RWPE2 (cell line): ENCODE results near the gene MYO10.
"Not testable (repeated sequence)": the region's sequence is repeated elsewhere in the genome, so short reads cannot be mapped to it uniquely, and the experiment has no call there.

ENCODE experiments used
- ATAC-seq: fragments of 200-7000 bp; cut with Tn5 transposase; 3 replicates; pipeline ENCODE4 v1.9.1; 2021; ENCODE audit warnings: low read depth
- DNase-seq: peaks from one replicate; pipeline ENCODE4 v3.0.0-alpha.2; 2020; ENCODE audit warnings: low spot score
- H3K27ac ChIP-seq: fragments of 450-650 bp; 2 replicates; pipeline ENCODE4 v1.5.1; 2017; ENCODE audit warnings: mild to moderate bottlenecking; ENCODE audit not compliant: poor library complexity, severe bottlenecking
- H3K27me3 ChIP-seq: fragments of 250-450 bp; sonication (Bioruptor Pico); 2 replicates; pipeline ENCODE4 v1.5.1; 2021; ENCODE audit warnings: mild to moderate bottlenecking, moderate library complexity; ENCODE audit not compliant: insufficient read depth, poor library complexity, severe bottlenecking
- H3K36me3 ChIP-seq: fragments of 250-450 bp; sonication (Bioruptor Pico); 2 replicates; pipeline ENCODE4 v1.5.1; 2020; ENCODE audit warnings: low read depth, mild to moderate bottlenecking, moderate library complexity
- H3K4me1 ChIP-seq: fragments of 250-450 bp; sonication (Bioruptor Pico); 2 replicates; pipeline ENCODE4 v1.5.1; 2021; ENCODE audit warnings: mild to moderate bottlenecking, moderate library complexity; ENCODE audit not compliant: insufficient read depth, poor library complexity, severe bottlenecking
- H3K4me3 ChIP-seq: fragments of 250-450 bp; sonication (Bioruptor Pico); 2 replicates; pipeline ENCODE4 v1.5.1; 2021; ENCODE audit warnings: mild to moderate bottlenecking, moderate library complexity; ENCODE audit not compliant: severe bottlenecking
- H3K9me3 ChIP-seq: fragments of 250-450 bp; sonication (Bioruptor Pico); 2 replicates; pipeline ENCODE4 v1.5.1; 2021; ENCODE audit warnings: mild to moderate bottlenecking, moderate library complexity; ENCODE audit not compliant: severe bottlenecking
- CTCF ChIP-seq: fragments of 450-650 bp; IDR thresholded peaks from one replicate; pipeline ENCODE4 v1.5.1; 2017; ENCODE audit warnings: mild to moderate bottlenecking, moderate library complexity; ENCODE audit not compliant: poor library complexity, severe bottlenecking

The MYO10 gene

GRCh38 chr5:16661713-16662112, 274.4 kb downstream of the MYO10 start:
- TF ChIP-seq CTCF = no peak
- DNase-seq = no peak
- Histone ChIP-seq H3K4me3 (no peak overlapping the region), H3K4me1 (no peaks in the 10 kb centered on the region), H3K27me3 (no peaks in the 10 kb centered on the region), H3K9me3 (no peaks in the 10 kb centered on the region), H3K27ac (no peak overlapping the region), H3K36me3 (peaks cover 21% of the 10 kb centered on the region)
- no peak for ATAC-seq

- Histone ChIP-seq H3K4me3 (no peak overlapping the region), H3K27me3 (no peaks in the 10 kb centered on the region), H3K36me3 (peaks cover 13% of the 10 kb centered on the region), H3K9me3 (no peaks in the 10 kb centered on the region), H3K27ac (no peak overlapping the region), H3K4me1 (no peaks in the 10 kb centered on the region)
- DNase-seq (no peak), ATAC-seq (peak; percentile 11; the same call in 1 of the 3 replicates)
- TF ChIP-seq CTCF = no peak
Measured at GRCh38 chr5:16660982-16661381, 275.1 kb downstream of the MYO10 start.

GRCh38 chr5:16659536-16659935, 276.6 kb downstream of the MYO10 start:
- H3K4me1 ChIP-seq = no peaks in the 10 kb centered on the region

GRCh38 chr5:16656561-16657191, 279.4 kb downstream of the MYO10 start:
- H3K4me1 ChIP-seq = no peaks in the 10 kb centered on the region
- H3K36me3 ChIP-seq = no peaks in the 10 kb centered on the region
- peak; percentile 8; the same call in 1 of the 3 replicates for ATAC-seq
- H3K4me3 ChIP-seq = no peak overlapping the region
- H3K27me3 ChIP-seq = no peaks in the 10 kb centered on the region
- DNase-seq = no peak
- no peak overlapping the region for H3K27ac ChIP-seq
- no peak for TF ChIP-seq CTCF
- H3K9me3 ChIP-seq = no peaks in the 10 kb centered on the region

More at GRCh38 chr5:16659536-16659935, 276.6 kb downstream of the MYO10 start:
- peaks cover 5% of the 10 kb centered on the region; the same call in 1 of the 2 replicates for H3K36me3 ChIP-seq
- DNase-seq (no peak), ATAC-seq (no peak)
- no peak for TF ChIP-seq CTCF
- no peaks in the 10 kb centered on the region for H3K27me3 ChIP-seq
- no peak overlapping the region for H3K27ac ChIP-seq
- H3K9me3 ChIP-seq = no peaks in the 10 kb centered on the region
- no peak overlapping the region for H3K4me3 ChIP-seq

GRCh38 chr5:16654647-16655334, 281.3 kb downstream of the MYO10 start:
- H3K27me3 ChIP-seq = no peaks in the 10 kb centered on the region
- TF ChIP-seq CTCF = no peak
- DNase-seq (no peak), ATAC-seq (no peak)
- no peak overlapping the region for H3K4me3 ChIP-seq
- no peaks in the 10 kb centered on the region for H3K36me3 ChIP-seq
- no peak overlapping the region for H3K27ac ChIP-seq
- no peaks in the 10 kb centered on the region for H3K9me3 ChIP-seq
- no peaks in the 10 kb centered on the region for H3K4me1 ChIP-seq

- not testable (repeated sequence) for H3K4me3 ChIP-seq, H3K36me3 ChIP-seq, DNase-seq, H3K27ac ChIP-seq, H3K27me3 ChIP-seq, ATAC-seq, H3K4me1 ChIP-seq, H3K9me3 ChIP-seq
Measured at GRCh38 chr5:16648739-16649138, 287.3 kb downstream of the MYO10 start.
